HG03558 (cell line): ENCODE results near the gene TMEM183A.

ENCODE experiments used
- ATAC-seq: cut with Tn5 transposase; IDR thresholded peaks from one replicate; pipeline ENCODE4 v1.9.1; 2021; ENCODE audit warnings: moderate number of reproducible peaks; ENCODE audit not compliant: unreplicated experiment; ENCODE audit errors: extremely low read depth

TMEM183A gene

DNA sequence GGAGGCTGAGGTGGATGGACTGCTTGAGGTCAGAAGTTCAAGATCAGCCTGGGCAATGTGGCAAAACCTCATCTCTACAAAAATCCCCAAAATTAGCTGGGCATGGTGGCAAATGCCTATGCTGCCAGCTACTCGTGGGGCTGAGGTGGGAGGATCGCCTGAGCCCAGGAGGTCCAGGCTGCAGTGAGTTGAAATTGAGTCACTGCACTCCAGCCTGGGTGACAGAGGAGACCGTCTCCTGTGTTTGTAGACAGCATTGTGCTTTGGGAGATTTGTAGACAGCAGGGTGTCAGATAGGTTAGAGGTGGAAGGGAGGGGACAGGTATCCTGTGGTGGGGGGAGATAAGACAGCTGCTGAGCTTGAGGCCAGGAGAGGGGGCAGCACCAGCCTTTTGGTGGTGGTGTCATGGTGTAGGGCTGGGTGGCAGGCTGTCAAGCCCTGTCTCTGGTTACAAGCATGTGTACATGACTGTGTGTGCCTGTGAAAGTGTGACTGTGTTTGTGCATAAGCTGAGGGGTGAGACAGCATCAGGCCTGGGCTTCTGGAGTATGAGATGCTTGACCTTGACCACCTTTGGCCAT, 34.3 kb downstream of the TMEM183A start:
- ATAC-seq, result no peak

- no peak for ATAC-seq
These were observed 36.8 kb downstream of the TMEM183A start for GRCh38 chr1:203043830-203044545.

DNA sequence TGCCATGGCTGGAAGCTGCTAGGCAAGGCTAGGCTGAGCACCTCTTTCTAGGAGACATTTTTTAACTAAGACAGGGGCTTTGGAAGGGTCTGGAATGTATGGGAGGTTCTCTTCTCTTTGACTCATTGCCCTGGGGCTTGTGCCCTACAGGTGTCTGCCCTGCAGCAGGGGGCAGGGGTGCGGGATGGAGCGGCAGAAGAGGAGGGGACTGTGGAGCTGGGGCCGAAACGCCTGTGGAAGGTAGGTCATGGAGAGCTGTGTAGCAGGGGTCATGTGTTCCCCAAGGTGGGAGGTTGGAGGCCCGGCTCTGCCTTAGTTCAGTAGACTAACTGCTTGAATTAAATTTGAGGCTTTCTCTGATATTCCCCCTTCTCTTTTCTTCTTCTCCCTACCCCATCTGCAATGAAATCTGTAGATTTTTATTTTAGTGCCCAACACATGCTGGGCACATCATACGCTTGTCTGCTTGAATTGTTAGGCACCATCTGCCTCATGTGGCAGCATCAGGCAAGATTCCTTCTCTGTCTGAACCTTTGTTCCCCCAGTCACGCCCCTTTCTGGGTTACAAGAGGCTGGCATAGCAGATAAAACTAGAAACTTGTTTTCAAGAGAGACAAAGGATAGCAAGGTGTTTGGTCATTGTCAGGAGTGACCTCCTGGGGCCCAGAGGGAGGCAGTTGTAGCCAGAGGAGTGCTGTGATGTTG, 37.5 kb downstream of the TMEM183A start:
- ATAC-seq, result no peak

DNA sequence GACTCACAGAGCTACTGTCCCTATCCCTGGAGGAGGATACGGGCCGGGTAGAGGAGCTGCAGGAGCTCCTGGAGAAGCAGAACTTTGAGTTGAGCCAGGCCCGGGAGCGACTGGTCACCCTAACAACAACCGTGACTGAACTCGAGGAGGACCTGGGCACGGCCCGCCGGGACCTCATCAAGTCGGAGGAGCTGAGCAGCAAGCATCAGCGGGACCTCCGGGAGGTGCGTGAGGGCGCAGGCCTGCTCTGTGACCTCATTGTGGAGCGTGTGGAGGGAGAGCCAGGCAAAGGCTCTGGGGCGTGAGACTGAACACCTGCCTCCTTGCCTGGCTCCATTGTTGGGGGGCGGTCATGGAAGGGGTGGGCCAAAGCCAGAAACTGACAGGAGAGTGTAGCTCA, 38.2 kb downstream of the TMEM183A start:
- ATAC-seq, result no peak

- ATAC-seq, result no peak
These were observed 38.8 kb downstream of the TMEM183A start for GRCh38 chr1:203045821-203046594.

DNA sequence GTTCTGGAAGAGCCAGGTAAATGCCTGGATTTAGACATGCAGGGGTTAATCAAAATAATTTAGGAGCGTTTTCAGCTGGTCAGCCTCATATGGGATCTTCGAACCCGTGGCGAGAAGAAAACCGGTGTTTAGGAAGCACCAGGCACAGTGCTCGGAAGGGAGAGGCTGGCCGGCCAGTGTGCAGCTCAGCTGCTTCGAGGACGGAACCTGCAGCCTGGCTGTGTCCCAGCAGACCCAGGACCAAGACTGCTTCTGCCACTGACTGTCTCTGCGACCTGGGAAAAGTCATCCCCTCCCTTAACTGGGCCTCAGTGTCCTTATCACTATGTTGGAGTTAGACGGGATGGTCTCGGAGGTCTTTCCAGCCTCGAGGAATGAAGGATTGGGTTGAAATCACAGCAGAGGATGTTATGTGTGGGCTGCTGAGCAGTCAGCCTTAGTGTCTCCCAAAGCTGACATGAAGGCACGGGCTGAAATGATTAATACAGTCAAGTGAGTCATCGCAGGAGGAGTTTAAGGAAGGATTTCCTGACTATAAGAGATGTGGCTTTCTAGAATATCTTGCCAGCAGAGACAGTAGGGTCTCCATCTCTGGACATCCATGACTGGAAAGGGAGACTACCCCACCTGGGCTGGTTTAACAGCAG, 39.9 kb downstream of the TMEM183A start:
- ATAC-seq, result no peak

DNA sequence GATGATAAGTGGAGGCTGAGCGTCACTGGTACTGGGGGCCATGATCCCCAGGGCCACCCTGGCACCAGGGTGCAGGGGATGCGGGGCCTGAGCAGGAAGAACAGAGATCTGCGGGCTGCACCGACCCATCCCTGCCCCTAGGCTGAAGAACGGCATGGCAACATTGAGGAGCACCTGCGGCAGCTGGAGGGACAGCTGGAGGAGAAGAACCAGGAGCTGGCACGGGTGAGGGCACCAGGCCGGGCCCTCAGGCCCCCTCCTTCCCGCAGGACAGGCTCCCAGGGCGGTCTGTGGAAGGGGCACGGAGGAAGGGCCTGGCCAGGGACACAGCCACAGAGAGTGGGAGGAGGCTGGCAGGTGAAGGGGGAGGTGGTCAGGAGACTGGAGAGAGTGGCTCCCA, 40.9 kb downstream of the TMEM183A start:
- ATAC-seq, result no peak

DNA sequence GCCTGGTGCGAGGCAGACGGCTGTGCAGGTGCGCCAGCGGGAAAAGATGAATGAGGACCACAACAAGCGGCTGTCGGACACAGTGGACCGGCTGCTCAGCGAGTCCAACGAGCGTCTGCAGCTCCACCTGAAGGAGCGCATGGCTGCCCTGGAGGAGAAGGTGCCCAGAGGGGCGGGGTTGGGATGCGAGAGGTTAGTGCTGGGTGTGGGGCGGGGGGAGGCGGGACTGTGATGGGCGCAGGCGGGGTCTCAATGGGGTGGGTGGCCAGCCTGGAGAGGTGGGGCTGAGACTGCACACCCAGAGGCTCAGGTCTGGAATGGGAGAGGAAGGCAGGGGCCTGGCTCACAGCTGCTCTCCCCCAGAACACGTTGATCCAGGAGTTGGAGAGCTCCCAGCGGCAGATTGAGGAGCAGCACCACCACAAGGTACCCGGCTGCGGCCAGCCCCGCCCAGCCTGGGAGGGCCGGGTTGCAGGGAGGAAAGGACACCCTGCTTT, 41.4 kb downstream of the TMEM183A start:
- ATAC-seq, result no peak

DNA sequence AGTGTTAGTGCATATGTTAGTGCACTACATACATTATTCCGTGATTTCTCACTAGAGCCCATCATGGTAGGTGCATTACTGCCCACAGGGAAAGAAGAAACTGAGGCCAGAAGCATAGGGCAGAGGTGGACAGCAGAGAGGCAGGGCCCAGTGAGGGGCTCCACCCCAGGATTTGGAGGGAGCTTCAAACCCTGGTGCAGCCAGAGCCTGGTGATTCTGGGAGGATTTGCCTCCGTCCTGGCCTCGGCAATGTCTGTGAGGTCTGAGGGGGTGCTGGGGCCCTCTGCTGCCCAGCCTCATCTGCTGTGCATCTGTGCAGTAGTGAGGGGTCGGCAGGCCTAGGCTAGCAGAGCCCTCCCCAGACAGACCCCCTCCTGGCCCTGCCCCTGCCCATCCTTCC, 41.9 kb downstream of the TMEM183A start:
- no peak for ATAC-seq

GRCh38 chr1:203049576-203050180, 42.5 kb downstream of the TMEM183A start:
- no peak for ATAC-seq

DNA sequence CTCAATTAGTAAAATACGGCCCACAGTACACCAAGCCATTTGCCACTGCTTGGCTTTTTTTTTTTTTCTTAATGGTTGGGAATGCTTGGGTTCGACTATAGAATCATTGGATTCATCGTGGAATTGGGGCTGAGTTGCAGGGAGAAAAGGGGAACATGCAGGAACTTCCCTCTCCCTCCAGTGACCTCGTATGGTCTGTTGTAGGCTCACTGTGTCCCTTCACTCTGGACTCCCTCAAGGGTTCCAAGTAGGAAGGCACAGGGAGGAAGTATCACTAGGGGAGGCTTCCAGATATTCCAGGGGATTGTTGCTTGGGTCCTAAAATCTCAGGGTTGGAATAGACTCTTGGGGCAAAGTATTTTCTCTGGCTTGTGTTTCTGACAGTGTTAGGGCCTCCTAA, 43.7 kb downstream of the TMEM183A start:
- no peak for ATAC-seq

- ATAC-seq, result no peak
These were observed 44.7 kb downstream of the TMEM183A start for GRCh38 chr1:203051841-203052324.

DNA sequence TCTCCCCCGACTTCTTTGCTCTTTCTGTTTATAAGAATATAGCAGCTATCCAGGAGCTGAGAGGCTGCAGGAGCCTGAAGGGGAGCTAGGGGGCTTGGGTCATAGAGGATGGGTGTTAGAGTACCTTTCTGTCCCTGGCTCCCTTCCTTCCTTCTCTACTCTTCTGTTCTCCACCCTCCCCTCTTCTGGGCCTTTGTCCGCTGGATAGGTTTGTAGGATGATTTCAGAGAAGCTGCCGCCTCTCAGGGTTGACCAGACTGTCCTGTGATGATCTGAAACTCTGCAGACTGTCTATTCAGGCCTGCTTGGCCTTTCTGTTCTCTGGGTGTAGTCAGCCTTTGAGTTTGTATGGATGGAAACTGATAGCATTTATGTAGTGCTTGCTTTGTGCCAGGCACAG, 45.4 kb downstream of the TMEM183A start:
- ATAC-seq, result no peak

DNA sequence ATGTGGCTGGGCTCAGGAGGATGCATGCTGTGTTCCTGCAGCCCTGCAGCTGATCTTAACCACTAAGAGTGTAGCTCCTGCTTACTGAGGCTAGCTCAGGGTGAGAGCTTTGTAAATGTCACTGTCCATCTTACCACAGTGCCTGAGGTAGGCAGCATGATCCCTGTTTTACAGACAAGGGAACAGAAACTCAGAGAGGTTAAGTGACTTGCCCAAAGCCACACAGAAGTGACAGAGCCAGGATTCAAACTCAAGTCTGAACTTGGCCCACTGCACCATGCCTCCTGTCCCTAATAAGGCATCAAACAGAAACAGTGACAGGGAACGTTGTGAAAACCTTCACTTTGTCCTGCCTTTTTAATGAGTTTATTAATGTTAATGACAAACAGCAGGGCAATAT, 47.0 kb downstream of the TMEM183A start:
- no peak for ATAC-seq

DNA sequence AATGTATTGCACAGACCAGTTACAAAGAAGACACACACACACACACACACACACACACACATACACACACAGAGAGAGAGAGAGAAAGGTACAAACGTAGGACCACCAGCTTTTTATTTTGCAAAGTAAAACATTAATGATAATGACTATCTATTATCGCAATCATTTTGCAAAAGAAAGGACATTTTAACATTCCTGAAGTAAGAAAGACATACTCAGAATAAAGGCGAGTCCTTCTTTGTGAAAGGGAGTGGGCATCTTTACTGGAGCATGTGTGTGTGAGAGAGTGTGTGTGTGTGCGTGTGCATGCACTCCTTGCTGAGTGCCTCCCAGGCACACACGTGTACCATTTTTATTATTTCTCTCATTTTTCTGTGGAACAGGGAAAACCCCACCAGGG, 47.5 kb downstream of the TMEM183A start:
- no peak for ATAC-seq

DNA sequence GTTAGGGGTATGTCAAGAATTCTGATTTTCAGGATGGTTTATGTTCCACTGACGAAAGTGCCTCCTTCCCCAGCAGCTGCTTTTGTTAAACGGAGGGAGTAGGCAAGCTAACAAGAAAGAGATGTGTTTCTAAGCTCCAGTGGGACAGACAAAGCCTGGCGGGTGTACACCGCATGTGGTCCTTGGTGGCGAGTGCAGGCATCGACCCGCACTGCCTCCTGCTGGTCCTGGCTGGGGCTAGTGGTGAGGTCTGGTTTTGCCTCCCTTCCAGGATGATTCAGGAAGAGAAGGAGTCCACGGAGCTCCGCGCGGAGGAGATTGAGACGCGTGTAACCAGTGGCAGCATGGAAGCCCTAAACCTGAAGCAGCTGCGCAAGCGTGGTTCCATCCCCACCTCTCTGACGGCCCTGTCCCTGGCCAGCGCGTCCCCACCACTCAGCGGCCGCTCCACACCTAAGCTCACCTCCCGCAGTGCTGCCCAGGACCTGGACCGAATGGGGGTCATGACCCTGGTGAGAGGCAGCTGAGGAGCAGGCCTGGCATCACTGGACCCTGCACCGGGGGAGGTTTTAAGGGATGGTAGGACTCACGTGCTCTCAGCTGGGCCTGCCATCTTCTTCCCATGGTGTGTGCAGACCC, 48.1 kb downstream of the TMEM183A start:
- ATAC-seq, result no peak

- no peak for ATAC-seq
These were observed 48.8 kb downstream of the TMEM183A start for GRCh38 chr1:203056012-203056411.

DNA sequence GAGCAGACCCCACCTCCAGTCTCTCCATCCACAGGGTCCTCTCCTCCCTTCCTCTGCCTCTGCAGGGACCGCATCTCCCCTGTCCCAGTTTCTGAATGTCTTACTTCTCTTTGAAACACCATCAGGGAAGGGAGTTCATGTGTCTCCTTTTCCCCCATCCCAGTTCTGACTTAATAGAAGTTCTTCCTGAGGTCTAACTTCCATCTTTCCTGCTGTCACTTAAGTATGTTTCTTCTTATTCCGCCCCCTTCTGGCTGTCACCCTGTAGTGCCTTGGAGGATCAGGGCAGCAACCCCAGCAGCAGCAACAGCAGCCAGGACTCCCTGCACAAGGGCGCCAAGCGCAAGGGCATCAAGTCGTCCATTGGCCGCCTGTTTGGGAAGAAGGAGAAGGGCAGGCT, 49.3 kb downstream of the TMEM183A start:
- no peak for ATAC-seq
